ENCODE data around the gene LYRM4. TPM values are rescaled to one million over a fixed set of nuclear protein-coding genes. Genes with fewer than 3 reads are reported as not detected.

Gene LYRM4
- total and polyA plus RNA-seq, 9 of the 15 experiments (the other 6 are each of a cell fraction or from before 2014, with no cell fraction given), result 24.2 to 69.4 (median 41.8) TPM

DNA sequence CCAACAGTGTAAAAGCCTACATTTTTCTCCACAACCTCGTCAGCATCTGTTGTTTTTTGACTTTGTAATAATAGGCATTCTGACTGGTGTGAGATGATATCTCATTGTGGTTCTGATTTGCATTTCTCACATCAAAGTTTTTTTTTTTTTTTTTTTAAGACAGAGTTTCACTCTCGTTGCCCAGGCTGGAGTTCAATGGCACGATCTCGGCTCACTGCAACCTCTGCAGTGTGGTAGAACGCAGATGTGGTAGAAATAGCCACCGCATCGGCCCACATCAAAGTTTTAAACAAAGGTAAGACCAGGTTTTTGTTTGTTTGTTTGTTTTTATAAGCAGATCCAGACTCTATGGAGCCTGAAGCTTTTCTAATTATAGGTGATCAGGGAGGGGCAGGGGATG lies 188.3 kb downstream of the LYRM4 start (continued):
- TF ChIP-seq, protein P1, sequence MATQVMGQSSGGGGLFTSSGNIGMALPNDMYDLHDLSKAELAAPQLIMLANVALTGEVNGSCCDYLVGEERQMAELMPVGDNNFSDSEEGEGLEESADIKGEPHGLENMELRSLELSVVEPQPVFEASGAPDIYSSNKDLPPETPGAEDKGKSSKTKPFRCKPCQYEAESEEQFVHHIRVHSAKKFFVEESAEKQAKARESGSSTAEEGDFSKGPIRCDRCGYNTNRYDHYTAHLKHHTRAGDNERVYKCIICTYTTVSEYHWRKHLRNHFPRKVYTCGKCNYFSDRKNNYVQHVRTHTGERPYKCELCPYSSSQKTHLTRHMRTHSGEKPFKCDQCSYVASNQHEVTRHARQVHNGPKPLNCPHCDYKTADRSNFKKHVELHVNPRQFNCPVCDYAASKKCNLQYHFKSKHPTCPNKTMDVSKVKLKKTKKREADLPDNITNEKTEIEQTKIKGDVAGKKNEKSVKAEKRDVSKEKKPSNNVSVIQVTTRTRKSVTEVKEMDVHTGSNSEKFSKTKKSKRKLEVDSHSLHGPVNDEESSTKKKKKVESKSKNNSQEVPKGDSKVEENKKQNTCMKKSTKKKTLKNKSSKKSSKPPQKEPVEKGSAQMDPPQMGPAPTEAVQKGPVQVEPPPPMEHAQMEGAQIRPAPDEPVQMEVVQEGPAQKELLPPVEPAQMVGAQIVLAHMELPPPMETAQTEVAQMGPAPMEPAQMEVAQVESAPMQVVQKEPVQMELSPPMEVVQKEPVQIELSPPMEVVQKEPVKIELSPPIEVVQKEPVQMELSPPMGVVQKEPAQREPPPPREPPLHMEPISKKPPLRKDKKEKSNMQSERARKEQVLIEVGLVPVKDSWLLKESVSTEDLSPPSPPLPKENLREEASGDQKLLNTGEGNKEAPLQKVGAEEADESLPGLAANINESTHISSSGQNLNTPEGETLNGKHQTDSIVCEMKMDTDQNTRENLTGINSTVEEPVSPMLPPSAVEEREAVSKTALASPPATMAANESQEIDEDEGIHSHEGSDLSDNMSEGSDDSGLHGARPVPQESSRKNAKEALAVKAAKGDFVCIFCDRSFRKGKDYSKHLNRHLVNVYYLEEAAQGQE (IDR thresholded peaks at IDR 0.05; ENCODE audit: borderline replicate concordance), result no peak
- TF ChIP-seq, protein P1 (CRISPR knock-in tag; IDR thresholded peaks at IDR 0.05; ENCODE audit: low read depth), result no peak
- TF ChIP-seq EWSR1 (IDR thresholded peaks at IDR 0.05; ENCODE audit: borderline replicate concordance, low read depth, partially characterized antibody) (no peak), ZSCAN29 (IDR thresholded peaks at IDR 0.05) (no peak), NR3C1 (CRISPR knock-in tag; IDR thresholded peaks at IDR 0.05) (no peak), ADNP (tag; IDR thresholded peaks at IDR 0.05) (no peak), RFX7 (CRISPR knock-in tag; IDR thresholded peaks at IDR 0.05) (no peak), PHB (CRISPR knock-in tag; IDR thresholded peaks at IDR 0.05) (no peak), CSDE1 (IDR thresholded peaks at IDR 0.05) (no peak), NCOA6 (IDR thresholded peaks at IDR 0.05) (no peak)
- TF ChIP-seq, protein P2, sequence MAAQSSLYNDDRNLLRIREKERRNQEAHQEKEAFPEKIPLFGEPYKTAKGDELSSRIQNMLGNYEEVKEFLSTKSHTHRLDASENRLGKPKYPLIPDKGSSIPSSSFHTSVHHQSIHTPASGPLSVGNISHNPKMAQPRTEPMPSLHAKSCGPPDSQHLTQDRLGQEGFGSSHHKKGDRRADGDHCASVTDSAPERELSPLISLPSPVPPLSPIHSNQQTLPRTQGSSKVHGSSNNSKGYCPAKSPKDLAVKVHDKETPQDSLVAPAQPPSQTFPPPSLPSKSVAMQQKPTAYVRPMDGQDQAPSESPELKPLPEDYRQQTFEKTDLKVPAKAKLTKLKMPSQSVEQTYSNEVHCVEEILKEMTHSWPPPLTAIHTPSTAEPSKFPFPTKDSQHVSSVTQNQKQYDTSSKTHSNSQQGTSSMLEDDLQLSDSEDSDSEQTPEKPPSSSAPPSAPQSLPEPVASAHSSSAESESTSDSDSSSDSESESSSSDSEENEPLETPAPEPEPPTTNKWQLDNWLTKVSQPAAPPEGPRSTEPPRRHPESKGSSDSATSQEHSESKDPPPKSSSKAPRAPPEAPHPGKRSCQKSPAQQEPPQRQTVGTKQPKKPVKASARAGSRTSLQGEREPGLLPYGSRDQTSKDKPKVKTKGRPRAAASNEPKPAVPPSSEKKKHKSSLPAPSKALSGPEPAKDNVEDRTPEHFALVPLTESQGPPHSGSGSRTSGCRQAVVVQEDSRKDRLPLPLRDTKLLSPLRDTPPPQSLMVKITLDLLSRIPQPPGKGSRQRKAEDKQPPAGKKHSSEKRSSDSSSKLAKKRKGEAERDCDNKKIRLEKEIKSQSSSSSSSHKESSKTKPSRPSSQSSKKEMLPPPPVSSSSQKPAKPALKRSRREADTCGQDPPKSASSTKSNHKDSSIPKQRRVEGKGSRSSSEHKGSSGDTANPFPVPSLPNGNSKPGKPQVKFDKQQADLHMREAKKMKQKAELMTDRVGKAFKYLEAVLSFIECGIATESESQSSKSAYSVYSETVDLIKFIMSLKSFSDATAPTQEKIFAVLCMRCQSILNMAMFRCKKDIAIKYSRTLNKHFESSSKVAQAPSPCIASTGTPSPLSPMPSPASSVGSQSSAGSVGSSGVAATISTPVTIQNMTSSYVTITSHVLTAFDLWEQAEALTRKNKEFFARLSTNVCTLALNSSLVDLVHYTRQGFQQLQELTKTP (IDR thresholded peaks at IDR 0.05; ENCODE audit: low read depth in 1 of 2, partially characterized antibody in 2 of 2), result no peak
- TF ChIP-seq, protein P3, sequence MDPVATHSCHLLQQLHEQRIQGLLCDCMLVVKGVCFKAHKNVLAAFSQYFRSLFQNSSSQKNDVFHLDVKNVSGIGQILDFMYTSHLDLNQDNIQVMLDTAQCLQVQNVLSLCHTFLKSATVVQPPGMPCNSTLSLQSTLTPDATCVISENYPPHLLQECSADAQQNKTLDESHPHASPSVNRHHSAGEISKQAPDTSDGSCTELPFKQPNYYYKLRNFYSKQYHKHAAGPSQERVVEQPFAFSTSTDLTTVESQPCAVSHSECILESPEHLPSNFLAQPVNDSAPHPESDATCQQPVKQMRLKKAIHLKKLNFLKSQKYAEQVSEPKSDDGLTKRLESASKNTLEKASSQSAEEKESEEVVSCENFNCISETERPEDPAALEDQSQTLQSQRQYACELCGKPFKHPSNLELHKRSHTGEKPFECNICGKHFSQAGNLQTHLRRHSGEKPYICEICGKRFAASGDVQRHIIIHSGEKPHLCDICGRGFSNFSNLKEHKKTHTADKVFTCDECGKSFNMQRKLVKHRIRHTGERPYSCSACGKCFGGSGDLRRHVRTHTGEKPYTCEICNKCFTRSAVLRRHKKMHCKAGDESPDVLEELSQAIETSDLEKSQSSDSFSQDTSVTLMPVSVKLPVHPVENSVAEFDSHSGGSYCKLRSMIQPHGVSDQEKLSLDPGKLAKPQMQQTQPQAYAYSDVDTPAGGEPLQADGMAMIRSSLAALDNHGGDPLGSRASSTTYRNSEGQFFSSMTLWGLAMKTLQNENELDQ (CRISPR knock-in tag; IDR thresholded peaks at IDR 0.05; ENCODE audit: borderline replicate concordance), result no peak
- TF ChIP-seq, protein P4, sequence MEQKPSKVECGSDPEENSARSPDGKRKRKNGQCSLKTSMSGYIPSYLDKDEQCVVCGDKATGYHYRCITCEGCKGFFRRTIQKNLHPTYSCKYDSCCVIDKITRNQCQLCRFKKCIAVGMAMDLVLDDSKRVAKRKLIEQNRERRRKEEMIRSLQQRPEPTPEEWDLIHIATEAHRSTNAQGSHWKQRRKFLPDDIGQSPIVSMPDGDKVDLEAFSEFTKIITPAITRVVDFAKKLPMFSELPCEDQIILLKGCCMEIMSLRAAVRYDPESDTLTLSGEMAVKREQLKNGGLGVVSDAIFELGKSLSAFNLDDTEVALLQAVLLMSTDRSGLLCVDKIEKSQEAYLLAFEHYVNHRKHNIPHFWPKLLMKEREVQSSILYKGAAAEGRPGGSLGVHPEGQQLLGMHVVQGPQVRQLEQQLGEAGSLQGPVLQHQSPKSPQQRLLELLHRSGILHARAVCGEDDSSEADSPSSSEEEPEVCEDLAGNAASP (IDR thresholded peaks at IDR 0.05), result no peak

Data from K562 (cell line).